Neural cell (in vitro differentiated cells): Measurements from ENCODE around the gene MAGI1.

ENCODE experiments used
- EP300 ChIP-seq: fragments of 450-650 bp; conservative IDR thresholded peaks from 2 replicates; pipeline ENCODE4 v1.6.1; 2014; ENCODE audit warnings: antibody characterized with exemption, mild to moderate bottlenecking, moderate library complexity; ENCODE audit not compliant: poor library complexity, severe bottlenecking
- EZH2 ChIP-seq: fragments of 200-600, 300-800 bp; shearing (Covaris generic), sonication (generic); IDR thresholded peaks from 2 replicates; pipeline ENCODE4 v1.6.1; 2014; ENCODE audit warnings: antibody characterized with exemption, low read length, borderline replicate concordance, mild to moderate bottlenecking; ENCODE audit not compliant: insufficient read depth, poor library complexity, severe bottlenecking
- MXI1 ChIP-seq: fragments of 450-650 bp; conservative IDR thresholded peaks from 2 replicates; pipeline ENCODE4 v1.6.1; 2014; ENCODE audit warnings: antibody characterized with exemption, mild to moderate bottlenecking; ENCODE audit not compliant: poor library complexity, severe bottlenecking
- POLR2AphosphoS5 ChIP-seq: IDR thresholded peaks from 2 replicates; pipeline ENCODE4 v1.6.1; 2012
- TF ChIP-seq, protein P1 (sequence below): fragments of 450-650 bp; IDR thresholded peaks from 2 replicates; pipeline ENCODE4 v1.5.1; 2014; ENCODE audit warnings: antibody characterized with exemption, mild to moderate bottlenecking, moderate library complexity; ENCODE audit not compliant: poor library complexity, severe bottlenecking

DNA sequence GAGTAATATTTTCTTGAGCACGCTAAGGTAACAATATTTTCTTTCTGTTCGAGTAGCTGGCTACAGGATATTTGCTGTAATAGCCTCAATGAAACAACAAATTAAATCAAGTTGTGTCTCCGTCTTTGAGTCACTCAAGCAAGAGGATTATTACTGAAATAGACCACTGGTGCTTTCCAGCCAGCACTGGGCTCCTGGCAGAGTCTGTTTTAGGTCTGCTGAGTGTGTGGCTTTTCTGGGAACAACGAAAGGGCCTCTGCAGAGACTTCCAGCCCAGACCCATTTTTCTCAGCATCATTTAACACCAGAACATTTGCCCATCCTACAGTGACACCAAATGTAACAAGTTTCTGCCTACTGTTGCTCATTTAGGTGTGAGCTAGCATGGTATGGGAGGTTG lies 652.9 kb downstream of the MAGI1 start:
- TF ChIP-seq, protein P1, sequence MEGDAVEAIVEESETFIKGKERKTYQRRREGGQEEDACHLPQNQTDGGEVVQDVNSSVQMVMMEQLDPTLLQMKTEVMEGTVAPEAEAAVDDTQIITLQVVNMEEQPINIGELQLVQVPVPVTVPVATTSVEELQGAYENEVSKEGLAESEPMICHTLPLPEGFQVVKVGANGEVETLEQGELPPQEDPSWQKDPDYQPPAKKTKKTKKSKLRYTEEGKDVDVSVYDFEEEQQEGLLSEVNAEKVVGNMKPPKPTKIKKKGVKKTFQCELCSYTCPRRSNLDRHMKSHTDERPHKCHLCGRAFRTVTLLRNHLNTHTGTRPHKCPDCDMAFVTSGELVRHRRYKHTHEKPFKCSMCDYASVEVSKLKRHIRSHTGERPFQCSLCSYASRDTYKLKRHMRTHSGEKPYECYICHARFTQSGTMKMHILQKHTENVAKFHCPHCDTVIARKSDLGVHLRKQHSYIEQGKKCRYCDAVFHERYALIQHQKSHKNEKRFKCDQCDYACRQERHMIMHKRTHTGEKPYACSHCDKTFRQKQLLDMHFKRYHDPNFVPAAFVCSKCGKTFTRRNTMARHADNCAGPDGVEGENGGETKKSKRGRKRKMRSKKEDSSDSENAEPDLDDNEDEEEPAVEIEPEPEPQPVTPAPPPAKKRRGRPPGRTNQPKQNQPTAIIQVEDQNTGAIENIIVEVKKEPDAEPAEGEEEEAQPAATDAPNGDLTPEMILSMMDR, result no peak
- TF ChIP-seq MXI1 (no peak), EP300 (no peak), POLR2AphosphoS5 (no peak), EZH2 (no peak)
